Liver (tissue), 3 donors: ENCODE data around the gene CDC42BPB.

Experiments
- ATF3 ChIP-seq: IDR thresholded peaks from 2 replicates; pipeline ENCODE4 v1.6.1; 2016; ENCODE audit warnings: antibody characterized with exemption
- CTCF ChIP-seq: fragments of 150-350 bp; IDR thresholded peaks from 2 replicates; pipeline ENCODE4 v1.5.1; 2017; ENCODE audit warnings: improper control_type of control experiment, low read depth, low read length; ENCODE audit not compliant: missing input control
- EGR1 ChIP-seq, 2 donors: IDR thresholded peaks; 2 replicates each; pipeline ENCODE4 v1.6.1; 2016 to 2018; ENCODE audit warnings: antibody characterized with exemption in 2 of 2, low read depth in 2 of 2
- FOXA1 ChIP-seq: IDR thresholded peaks from 2 replicates; pipeline ENCODE4 v1.6.1; 2016; ENCODE audit warnings: antibody characterized with exemption
- FOXA2 ChIP-seq: IDR thresholded peaks from 2 replicates; pipeline ENCODE4 v1.6.1; 2016; ENCODE audit warnings: antibody characterized with exemption
- GABPA ChIP-seq, 2 donors: IDR thresholded peaks in 1 of 2; conservative IDR thresholded peaks in 1 of 2; 2 replicates each; pipeline ENCODE4 v1.6.1; 2016; ENCODE audit warnings: antibody characterized with exemption in 2 of 2, mild to moderate bottlenecking in 1 of 2, moderate library complexity in 1 of 2
- JUND ChIP-seq, 2 donors: IDR thresholded peaks; 2 replicates each; pipeline ENCODE4 v1.6.1; 2016; ENCODE audit warnings: antibody characterized with exemption in 2 of 2
- RAD21 ChIP-seq, 2 donors: IDR thresholded peaks; 2 replicates each; pipeline ENCODE4 v1.6.1; 2016; ENCODE audit warnings: antibody characterized with exemption in 2 of 2, mild to moderate bottlenecking in 2 of 2
- SP1 ChIP-seq: IDR thresholded peaks from 2 replicates; pipeline ENCODE4 v1.6.1; 2018; ENCODE audit warnings: antibody characterized with exemption, mild to moderate bottlenecking
- TAF1 ChIP-seq: conservative IDR thresholded peaks from 2 replicates; pipeline ENCODE4 v1.6.1; 2016; ENCODE audit warnings: antibody characterized with exemption, mild to moderate bottlenecking
- YY1 ChIP-seq: IDR thresholded peaks from 2 replicates; pipeline ENCODE4 v1.6.1; 2016; ENCODE audit warnings: antibody characterized with exemption, mild to moderate bottlenecking
- ZBTB33 ChIP-seq: IDR thresholded peaks from 2 replicates; pipeline ENCODE4 v1.6.1; 2016; ENCODE audit warnings: antibody characterized with exemption
- TF ChIP-seq, protein P1 (sequence below): IDR thresholded peaks from 2 replicates; pipeline ENCODE4 v1.6.1; 2016; ENCODE audit warnings: antibody characterized with exemption
- donor health status: healthy.
- donor health status: healthy.

DNA sequence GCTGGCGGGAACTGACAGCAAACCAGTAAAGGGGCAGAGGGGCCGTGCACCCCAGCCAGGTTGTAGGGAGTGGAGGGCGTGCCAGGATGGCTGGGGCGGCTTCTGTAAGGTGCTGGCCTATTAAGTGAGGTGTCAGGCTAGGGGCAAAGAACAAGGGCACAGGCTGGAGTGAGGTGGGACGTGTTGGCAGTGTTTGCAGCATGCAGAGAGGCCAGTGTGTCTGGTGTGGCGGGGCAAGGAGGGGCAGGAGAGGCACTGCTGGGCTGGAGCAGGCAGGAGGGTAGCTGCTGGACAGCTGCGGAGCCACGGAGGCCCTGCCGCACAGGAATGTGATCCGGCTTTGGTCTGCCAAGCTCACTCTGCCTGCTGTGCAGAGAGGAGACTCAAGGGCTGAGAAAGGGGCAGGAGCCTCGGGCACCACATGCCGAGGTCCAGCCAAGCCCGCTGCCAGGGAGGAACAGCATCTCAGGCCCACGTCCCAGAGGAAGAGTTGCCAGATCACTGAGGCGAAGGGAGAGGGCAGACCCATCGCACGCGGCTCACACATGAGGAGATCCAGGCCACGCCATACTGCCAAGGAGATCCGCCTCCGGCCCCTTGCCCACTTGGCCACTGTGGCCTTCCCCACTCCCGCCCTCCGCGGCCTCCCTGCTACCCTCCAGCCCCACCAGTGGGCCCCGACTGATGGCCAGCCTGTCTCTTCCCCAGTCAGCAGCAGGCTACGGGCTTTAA lies 88.1 kb downstream of the CDC42BPB start:
- TF ChIP-seq CTCF (no peak), JUND (IDR thresholded peaks at IDR 0.05) (no peak), TAF1 (no peak), EGR1 (IDR thresholded peaks at IDR 0.05; ENCODE audit: low read depth in 2 of 2) (no peak), SP1 (no peak), RAD21 (IDR thresholded peaks at IDR 0.05) (no peak), YY1 (no peak), GABPA (IDR thresholded peaks at IDR 0.05 in 1 of 2, conservative IDR thresholded peaks at IDR 0.05 in 1 of 2) (no peak), ATF3 (no peak), FOXA1 (no peak), ZBTB33 (no peak), FOXA2 (no peak)
- TF ChIP-seq, protein P1, sequence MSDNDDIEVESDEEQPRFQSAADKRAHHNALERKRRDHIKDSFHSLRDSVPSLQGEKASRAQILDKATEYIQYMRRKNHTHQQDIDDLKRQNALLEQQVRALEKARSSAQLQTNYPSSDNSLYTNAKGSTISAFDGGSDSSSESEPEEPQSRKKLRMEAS = no peak
